DMS53 (cell line): ENCODE results near the gene ZNF763.
A peak's percentile ranks its signal among the peaks of the same experiment; 100 is the strongest.
"Not testable (repeated sequence)": the region's sequence is repeated elsewhere in the genome, so short reads cannot be mapped to it uniquely, and the experiment has no call there.

Experiments used
- DNase-seq: peaks from one replicate; lab custom pipeline; 2025; lab: John Stamatoyannopoulos, UW

Gene ZNF763

DNA sequence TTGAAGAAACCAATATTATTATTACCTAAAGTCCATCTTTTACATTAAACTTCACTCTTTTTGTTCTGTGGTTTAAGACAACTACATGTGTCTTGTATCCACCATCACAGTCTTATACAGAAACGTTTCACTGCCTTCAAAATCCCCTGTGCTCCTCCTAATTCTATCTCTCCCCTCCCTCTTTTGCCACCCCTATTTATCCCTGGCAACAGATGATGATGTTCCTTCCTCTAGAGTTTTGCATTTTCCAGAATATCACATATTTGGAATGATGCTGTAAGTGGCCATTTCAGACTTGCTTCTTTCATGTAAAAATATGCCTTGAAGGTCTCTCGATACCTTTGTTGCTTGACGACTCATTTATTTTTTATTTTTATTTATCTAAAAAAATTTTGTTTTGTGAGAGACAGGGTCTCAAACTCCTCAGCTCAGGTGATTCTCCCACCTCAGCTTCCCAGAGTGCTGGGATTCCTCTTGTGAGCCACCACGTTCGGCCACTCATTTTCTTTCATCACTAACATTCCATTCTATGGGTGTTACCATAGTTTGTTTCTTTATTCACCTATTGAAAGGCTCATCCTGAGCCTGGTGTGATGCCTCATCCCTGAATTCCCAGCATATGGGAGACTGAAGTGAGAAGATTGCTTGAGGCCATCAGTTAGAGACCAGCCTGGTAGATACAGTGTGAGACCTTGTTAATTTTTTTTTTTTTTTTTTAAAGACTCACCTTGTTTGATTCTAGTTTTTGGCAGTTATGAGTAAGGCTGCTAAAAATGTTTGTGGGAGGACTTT, 8.4 kb downstream of the ZNF763 start:
- DNase-seq = no peak

DNA sequence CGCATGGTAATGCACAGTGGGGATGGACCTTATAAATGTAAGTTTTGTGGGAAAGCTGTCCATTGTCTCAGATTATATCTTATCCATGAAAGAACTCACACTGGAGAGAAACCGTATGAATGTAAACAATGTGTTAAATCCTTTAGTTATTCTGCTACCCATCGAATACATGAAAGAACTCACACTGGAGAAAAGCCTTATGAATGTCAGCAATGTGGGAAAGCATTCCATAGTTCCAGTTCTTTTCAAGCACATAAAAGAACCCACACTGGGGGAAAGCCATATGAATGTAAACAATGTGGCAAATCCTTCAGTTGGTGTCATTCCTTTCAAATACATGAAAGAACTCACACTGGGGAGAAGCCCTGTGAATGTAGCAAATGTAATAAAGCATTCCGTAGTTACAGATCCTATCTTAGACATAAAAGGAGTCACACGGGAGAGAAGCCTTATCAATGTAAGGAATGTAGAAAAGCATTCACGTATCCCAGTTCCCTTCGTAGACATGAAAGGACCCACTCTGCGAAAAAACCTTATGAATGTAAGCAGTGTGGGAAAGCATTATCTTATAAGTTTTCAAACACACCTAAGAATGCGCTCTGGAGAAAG, 13.8 kb downstream of the ZNF763 start:
- no peak for DNase-seq

DNA sequence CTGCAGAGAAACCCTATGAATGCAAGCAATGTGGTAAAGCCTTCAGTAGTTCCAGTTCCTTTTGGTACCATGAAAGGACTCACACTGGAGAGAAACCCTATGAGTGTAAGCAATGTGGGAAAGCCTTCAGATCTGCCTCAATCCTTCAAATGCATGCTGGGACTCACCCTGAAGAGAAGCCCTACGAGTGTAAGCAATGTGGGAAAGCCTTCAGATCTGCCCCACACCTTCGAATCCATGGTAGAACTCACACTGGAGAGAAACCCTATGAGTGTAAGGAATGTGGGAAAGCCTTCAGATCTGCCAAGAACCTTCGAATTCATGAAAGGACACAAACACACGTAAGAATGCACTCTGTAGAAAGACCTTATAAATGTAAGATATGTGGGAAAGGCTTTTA, 14.7 kb downstream of the ZNF763 start:
- DNase-seq = no peak

DNA sequence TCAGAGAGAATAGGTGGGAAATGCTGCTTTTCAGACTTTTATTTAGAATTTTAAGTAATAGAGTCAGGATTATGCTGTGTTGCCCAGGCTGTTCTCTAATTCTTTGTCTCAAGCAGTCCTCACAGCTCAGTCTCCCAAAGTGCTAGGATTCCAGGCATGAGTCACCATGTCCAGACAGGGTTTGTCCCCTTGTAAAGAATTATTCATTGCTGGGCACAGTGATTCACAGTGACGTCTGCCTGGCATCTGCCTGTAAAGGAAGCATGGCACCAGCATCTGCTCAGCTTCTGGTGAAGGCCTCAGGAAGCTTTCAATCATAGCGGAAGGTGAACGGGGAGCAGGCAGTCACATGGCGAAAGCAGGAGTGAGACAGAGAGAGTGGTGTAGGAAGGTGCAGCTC, 17.7 kb downstream of the ZNF763 start:
- peak; percentile 24 for DNase-seq

DNA sequence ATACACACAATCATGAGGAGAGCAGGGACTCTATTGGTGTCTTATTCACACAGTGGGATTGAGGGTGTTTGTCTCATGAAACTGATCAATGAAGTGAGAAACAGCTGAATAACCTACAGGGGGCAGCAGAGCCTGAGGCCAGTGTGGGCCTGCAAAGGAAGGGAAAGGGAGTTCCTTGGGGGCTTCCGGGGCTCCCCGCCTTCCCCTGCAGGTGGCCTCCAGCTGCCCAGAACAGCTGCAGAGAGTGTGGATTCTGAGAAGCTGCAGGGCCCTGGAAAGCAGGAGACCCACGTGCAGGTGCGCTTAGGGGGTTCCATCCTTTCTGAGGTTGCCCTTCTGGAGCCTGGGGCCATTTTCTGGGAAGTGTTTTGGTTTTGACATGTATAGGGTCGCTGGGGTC, 20.1 kb downstream of the ZNF763 start:
- DNase-seq = no peak

DNA sequence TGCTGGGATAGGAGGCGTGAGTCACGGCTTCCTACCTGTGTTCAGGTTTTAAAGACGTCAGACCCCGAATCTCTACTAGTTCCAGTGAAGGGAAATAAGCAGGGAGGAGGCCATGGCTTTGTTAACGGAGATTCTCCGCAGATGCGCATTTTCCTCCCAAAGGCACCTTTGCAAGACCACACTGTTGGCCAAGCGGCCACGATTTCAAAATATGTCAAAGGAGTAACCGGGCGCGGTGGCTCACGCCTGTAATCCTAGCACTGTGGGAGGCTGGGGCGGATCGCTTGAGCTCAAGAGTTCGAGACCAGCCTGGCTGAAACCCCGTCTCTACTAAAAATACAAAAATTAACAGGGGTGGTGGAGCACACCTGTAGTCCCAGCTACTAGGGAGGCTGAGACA, 21.9 kb downstream of the ZNF763 start:
- no peak for DNase-seq

DNA sequence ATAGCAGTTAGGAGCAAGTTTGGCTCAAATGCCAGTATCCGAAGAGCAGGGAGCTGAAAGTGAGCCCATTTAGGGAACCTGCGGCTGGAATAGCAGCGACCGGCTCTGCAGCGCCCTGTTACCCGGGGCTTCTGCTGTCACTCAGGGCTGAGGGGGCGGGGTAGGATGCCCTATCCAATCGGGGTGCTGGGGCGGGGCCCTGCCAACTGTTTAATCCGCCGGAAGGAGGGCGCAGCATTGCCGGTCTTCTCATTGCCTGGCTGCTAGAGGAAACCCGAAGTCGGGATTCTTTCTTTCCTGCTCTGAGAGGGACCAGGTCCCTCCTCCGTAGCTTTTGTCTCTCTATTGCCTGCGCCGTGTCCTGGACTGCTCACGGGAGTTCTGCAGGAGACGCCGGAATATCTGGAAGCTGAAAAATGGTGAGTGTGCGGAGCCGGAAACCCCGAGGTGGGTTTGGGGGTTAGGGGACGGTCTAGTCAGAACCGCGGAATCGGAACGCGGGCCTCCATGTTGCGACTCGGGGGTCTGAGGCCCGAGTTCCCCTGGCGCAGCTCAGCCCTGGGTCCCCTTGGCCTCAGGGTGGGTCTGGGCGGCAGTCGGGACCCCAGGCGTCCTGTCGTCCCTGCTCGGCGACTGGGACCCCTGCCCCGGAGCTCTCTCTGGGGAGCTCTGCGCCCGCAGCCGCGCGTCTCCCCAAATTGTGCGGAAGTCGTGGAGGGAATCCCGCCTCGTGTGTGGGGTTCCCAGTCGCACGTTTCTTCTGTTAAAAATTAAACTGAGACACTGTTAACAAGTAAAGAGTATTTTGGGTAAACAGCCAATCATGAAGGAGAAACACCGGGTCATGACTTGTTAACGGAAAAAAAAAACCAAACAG, 22.8 kb downstream of the ZNF763 start:
- peak; percentile 97 for DNase-seq

DNA sequence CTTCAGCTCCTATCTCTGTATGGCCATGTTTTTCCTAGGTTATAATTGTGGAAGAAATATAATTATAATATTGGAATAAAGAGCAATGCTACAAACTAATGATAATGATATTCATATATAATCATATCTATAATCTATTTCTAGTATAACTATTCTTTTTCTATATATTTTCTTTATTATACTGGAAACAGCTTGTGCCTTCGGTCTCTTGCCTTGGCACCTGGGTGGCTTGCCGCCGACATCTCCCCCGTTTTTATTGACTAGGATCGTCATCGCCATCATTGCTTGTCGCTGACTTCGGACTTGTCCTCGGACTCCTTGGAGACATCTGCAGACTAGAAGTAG, 24.2 kb downstream of the ZNF763 start:
- DNase-seq = no peak

DNA sequence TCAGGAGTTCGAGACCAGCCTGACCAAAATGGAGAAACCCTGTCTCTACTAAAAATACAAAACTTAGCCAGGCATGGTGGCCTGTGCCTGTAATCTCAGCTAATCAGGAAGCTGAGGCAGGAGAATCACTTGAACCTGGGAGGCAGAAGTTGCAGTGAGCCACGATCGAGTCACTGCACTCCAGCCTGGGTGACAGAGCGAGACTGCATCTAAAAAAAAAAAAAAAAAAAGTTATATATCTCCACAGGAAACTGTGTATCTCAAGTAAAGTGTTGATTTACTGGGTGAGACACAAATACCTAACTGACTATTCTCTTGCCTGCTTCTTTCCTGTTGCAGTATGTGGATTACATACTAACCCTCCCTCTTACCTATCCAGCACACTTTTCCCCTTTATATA, 27.1 kb downstream of the ZNF763 start:
- not testable (repeated sequence) for DNase-seq

DNA sequence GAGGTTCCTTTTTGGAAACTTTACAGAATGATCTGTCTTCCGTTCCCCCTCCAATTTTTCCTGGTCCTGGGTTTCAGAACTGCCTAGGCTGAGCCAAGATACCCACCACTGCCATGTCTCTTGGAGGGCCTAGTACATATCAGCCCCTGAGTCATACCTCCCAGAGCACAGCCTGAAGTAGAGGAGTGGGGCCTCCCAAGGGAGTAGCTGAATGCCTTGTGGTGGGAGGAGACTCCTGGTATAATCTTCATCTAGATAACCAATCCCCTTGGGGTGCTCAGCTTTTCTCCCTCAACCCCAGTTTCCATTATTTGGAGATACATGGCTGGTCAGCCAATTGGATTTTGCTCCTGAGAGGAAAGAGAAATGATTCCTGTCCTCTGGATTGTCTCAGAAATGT, 30.3 kb downstream of the ZNF763 start:
- DNase-seq = no peak

DNA sequence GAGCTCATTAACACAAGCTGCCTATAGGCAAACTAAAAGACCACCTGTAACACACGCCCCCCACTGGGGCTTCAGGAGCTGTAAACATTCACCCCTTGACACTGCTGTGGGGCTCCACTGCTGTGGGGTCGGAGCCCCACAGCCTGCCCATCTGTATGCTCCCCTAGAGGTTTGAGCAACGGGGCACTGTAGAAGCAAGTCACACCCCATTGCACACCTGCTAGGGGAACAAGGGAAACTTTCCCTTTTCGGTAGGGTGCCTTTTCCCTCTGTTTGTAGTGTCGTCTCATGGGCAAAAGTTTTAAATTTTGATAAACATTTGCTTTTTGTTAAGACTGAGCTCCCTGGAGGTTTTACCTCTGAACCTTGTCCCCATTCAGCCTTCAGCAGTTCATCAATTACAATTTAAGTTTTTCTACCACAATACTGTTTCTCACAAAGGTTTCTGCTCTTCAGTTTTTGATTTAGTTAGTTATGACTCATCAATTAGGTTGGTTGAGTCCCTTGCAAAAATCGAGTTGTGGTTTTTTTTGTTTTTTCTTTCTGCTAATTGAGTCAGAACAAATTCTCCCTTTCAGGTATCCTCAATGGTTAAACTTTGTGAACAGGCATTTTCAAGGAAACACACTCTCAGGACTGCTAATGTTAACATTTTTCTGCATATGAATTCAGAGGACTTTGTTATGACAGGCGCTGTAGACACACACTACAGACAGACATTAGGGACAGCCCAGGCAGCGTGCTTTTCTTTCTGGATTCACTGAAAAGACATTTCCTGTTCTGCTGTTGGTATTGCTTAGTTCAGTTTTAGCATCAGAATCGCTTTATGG, 35.5 kb downstream of the ZNF763 start:
- DNase-seq = no peak

DNA sequence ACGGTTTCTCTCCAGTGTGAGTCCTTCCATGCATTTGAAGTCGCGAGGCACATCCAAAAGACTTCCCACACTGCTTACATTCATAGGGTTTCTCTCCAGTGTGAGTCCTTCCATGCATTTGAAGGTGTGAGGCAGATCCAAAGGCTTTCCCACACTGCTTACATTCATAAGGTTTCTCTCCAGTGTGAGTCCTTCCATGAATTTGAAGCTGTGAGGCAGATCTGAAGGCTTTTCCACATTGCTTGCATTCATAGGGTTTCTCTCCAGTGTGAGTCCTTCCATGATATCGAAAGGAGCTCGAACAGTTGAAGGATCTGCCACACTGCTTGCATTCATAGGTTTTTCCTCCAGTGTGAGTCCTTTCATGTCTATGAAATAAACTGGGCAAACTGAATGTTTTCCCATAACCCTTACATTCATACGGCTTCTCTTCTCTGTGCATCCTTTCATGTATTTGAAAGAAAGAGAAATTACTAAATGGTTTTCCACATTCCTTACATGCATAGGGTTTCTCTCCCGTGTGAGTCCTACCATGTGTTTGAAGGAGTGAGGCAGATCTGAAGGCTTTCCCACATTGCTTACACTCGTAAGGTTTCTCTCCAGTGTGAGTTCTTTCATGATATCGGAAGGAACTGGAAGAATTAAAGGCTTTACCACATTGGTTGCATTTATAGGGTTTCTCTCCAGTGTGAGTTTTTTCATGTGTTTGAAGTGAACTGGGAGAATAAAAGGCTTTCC, 50.3 kb downstream of the ZNF763 start:
- DNase-seq = no peak

DNA sequence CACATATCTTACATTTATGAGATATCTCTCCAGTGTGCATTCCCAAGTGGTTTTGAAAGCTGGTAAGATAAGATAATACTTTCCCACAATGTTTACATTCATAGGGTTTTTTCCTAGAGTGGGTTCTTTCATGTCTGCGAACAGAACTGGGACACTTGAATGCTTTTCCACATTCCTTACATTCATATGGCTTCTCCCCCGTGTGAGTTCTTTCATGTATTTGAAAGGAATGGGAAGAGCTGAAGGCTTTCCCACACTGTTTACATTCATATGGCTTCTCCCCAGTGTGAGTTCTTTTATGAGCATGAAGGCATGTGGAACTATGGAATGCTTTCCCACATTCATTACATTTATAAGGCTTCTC, 50.9 kb downstream of the ZNF763 start:
- no peak for DNase-seq
